Activated CD8-positive, alpha-beta memory T cell treated with anti-CD3 and anti-CD28 coated beads for 1 hour (primary cell): ENCODE results near the gene DLGAP1.

ENCODE experiments used
- DNase-seq, 2 donors: peaks; one replicate each; pipeline ENCODE4 v3.0.0-alpha.2; 2020; ENCODE audit warnings: low read depth in 1 of 2; ENCODE audit errors: extremely low read depth in 1 of 2

The DLGAP1 gene

GRCh38 chr18:3794537-3795348, 660.4 kb downstream of the DLGAP1 start:
- no peak for DNase-seq

GRCh38 chr18:3793545-3793944, 661.6 kb downstream of the DLGAP1 start:
- no peak for DNase-seq

- no peak for DNase-seq
These were observed 662.0 kb downstream of the DLGAP1 start for GRCh38 chr18:3793111-3793510.

GRCh38 chr18:3792711-3793110, 662.4 kb downstream of the DLGAP1 start:
- DNase-seq, result no peak

- DNase-seq, result no peak
These were observed 663.9 kb downstream of the DLGAP1 start for GRCh38 chr18:3791238-3791637.

GRCh38 chr18:3790703-3791102, 664.4 kb downstream of the DLGAP1 start:
- no peak for DNase-seq

GRCh38 chr18:3789525-3789924, 665.6 kb downstream of the DLGAP1 start:
- DNase-seq, result no peak

- DNase-seq, result no peak
These were observed 670.2 kb downstream of the DLGAP1 start for GRCh38 chr18:3784949-3785348.

- DNase-seq, result no peak
These were observed 672.2 kb downstream of the DLGAP1 start for GRCh38 chr18:3782901-3783300.

GRCh38 chr18:3777719-3778118, 677.4 kb downstream of the DLGAP1 start:
- no peak for DNase-seq

- no peak for DNase-seq
These were observed 678.0 kb downstream of the DLGAP1 start for GRCh38 chr18:3777122-3777521.

GRCh38 chr18:3775996-3776395, 679.1 kb downstream of the DLGAP1 start:
- DNase-seq, result no peak

- DNase-seq, result no peak
These were observed 681.8 kb downstream of the DLGAP1 start for GRCh38 chr18:3773303-3773702.

- DNase-seq, result peak; percentile 20 to 55
These were observed 683.8 kb downstream of the DLGAP1 start for GRCh38 chr18:3771121-3771971.

- DNase-seq, result no peak
These were observed 693.8 kb downstream of the DLGAP1 start for GRCh38 chr18:3761266-3761665.

GRCh38 chr18:3760741-3761140, 694.4 kb downstream of the DLGAP1 start:
- DNase-seq, result no peak

GRCh38 chr18:3759099-3759498, 696.0 kb downstream of the DLGAP1 start:
- no peak for DNase-seq

GRCh38 chr18:3758531-3758930, 696.6 kb downstream of the DLGAP1 start:
- DNase-seq, result no peak

GRCh38 chr18:3757361-3757760, 697.7 kb downstream of the DLGAP1 start:
- no peak for DNase-seq

GRCh38 chr18:3753106-3753505, 702.0 kb downstream of the DLGAP1 start:
- DNase-seq, result no peak

- no peak for DNase-seq
These were observed 707.0 kb downstream of the DLGAP1 start for GRCh38 chr18:3748086-3748485.
